NCI-H128 (cell line): Measurements from ENCODE around the gene LMCD1.

Source experiments
- DNase-seq: peaks from one replicate; lab custom pipeline; 2025; ENCODE audit not compliant: unreplicated experiment; lab: John Stamatoyannopoulos, UW

Gene LMCD1

GRCh38 chr3:8501371-8502131, at the start of gene LMCD1:
TSS of gene LMCD1 (plus strand) at chr3:8501823. CDS start at chr3:8501939, 116 bp downstream.
- peak; percentile 59 for DNase-seq

- DNase-seq = no peak
Observed at GRCh38 chr3:8452112-8452511, 49.5 kb upstream of the LMCD1 start.

GRCh38 chr3:8453153-8453552, 48.5 kb upstream of the LMCD1 start:
- DNase-seq = no peak

- DNase-seq = no peak
Observed at GRCh38 chr3:8455526-8456411, 45.9 kb upstream of the LMCD1 start.

- DNase-seq = no peak
Observed at GRCh38 chr3:8456412-8456811, 45.2 kb upstream of the LMCD1 start.

- DNase-seq = no peak
Observed at GRCh38 chr3:8457039-8457438, 44.6 kb upstream of the LMCD1 start.

GRCh38 chr3:8458238-8458661, 43.4 kb upstream of the LMCD1 start:
- DNase-seq = no peak

- DNase-seq = no peak
Observed at GRCh38 chr3:8458711-8459110, 42.9 kb upstream of the LMCD1 start.

- DNase-seq = no peak
Observed at GRCh38 chr3:8460050-8460708, 41.4 kb upstream of the LMCD1 start.

GRCh38 chr3:8460815-8461456, 40.7 kb upstream of the LMCD1 start:
- no peak for DNase-seq

GRCh38 chr3:8464668-8465067, 37.0 kb upstream of the LMCD1 start:
- no peak for DNase-seq

GRCh38 chr3:8466526-8466925, 35.1 kb upstream of the LMCD1 start:
- no peak for DNase-seq

GRCh38 chr3:8470801-8471200, 30.8 kb upstream of the LMCD1 start:
- DNase-seq = no peak

- DNase-seq = no peak
Observed at GRCh38 chr3:8472549-8472948, 29.1 kb upstream of the LMCD1 start.

- no peak for DNase-seq
Observed at GRCh38 chr3:8473029-8473428, 28.6 kb upstream of the LMCD1 start.

- DNase-seq = no peak
Observed at GRCh38 chr3:8473990-8474389, 27.6 kb upstream of the LMCD1 start.

GRCh38 chr3:8474991-8475390, 26.6 kb upstream of the LMCD1 start:
- no peak for DNase-seq

GRCh38 chr3:8480699-8481098, 20.9 kb upstream of the LMCD1 start:
- DNase-seq = no peak

- DNase-seq = no peak
Observed at GRCh38 chr3:8481380-8481779, 20.2 kb upstream of the LMCD1 start.

- no peak for DNase-seq
Observed at GRCh38 chr3:8482263-8482662, 19.4 kb upstream of the LMCD1 start.
